ENCODE results near the gene ARHGEF5. TPM values are rescaled to one million over a fixed set of nuclear protein-coding genes. Genes with fewer than 3 reads are reported as not detected.

Gene ARHGEF5
- total RNA-seq, 1 donor from 2014 or later: 2.4 TPM

GRCh38 chr7:144428431-144428830 is 73.2 kb downstream of the ARHGEF5 start:
- Mint-ChIP-seq H3K9me3 (peaks cover 27% of the 10 kb centered on the region), H3K27ac (ENCODE audit: unreplicated experiment) (no peak overlapping the region), H3K4me1 (no peaks in the 10 kb centered on the region), H3K36me3 (ENCODE audit: low read depth) (peaks cover 3% of the 10 kb centered on the region), H3K4me3 (no peak overlapping the region), H3K27me3 (ENCODE audit: low read depth) (peaks cover 2% of the 10 kb centered on the region)
- no peak for DNase-seq (ENCODE audit: low read depth, low spot score)
- TF ChIP-seq CTCF (conservative IDR thresholded peaks at IDR 0.05): no peak

Other genes starting within 250 kb of the ARHGEF5 start
- not detected in 2 replicates for gene OR2A2, start 245.8 kb upstream of the ARHGEF5 start, total RNA-seq
- gene OR2A14, start 232.2 kb upstream of the ARHGEF5 start, total RNA-seq: not detected in 2 replicates
- gene CTAGE4, start 171.9 kb upstream of the ARHGEF5 start, total RNA-seq: 0.55 TPM in 1 of 2 replicates, not detected in the other
- gene ARHGEF35, start 159.6 kb upstream of the ARHGEF5 start, total RNA-seq: 0.89 and 1.2 TPM in 2 replicates
- 0.14 TPM in 1 of 2 replicates, not detected in the other for gene OR2A42, start 115.8 kb upstream of the ARHGEF5 start, total RNA-seq
- gene OR2A7, start 90.6 kb upstream of the ARHGEF5 start, total RNA-seq: 0.33 and 0.41 TPM in 2 replicates
- 0.72 TPM in 1 of 2 replicates, not detected in the other for gene CTAGE8, start 86.1 kb upstream of the ARHGEF5 start, total RNA-seq
- 0.19 TPM in 1 of 2 replicates, not detected in the other for gene OR2A1, start 43.0 kb upstream of the ARHGEF5 start, total RNA-seq
- gene NOBOX, start 48.3 kb downstream of the ARHGEF5 start, total RNA-seq: not detected in 2 replicates